GM12801 (cell line): ENCODE results near the gene ZCCHC24.

Experiments used
- TF ChIP-seq, protein P1 (sequence below): IDR thresholded peaks from one replicate; pipeline ENCODE4 v1.5.1; 2011; ENCODE audit warnings: control low read depth; ENCODE audit not compliant: insufficient read length; ENCODE audit errors: extremely low read depth

Gene ZCCHC24

DNA sequence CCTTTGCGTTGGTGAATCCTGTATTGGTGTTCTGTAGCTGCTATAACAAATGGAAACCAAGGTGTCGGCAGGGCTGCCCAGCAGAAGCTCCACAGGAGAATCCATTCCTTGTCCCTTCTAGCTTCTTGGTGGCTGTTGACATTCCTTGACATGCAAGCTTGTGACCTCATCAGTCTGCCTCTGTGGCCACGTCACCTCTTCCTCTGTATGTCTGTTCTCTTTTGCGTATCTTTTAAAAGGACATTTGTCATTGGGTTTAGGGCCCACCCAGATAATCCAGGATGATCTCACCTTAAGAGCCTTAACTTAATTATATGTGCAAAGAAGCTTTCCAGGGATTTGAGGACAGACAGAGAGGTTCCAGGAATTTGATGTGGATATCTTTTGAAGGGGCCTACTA is 15.3 kb upstream of the ZCCHC24 start:
- TF ChIP-seq, protein P1, sequence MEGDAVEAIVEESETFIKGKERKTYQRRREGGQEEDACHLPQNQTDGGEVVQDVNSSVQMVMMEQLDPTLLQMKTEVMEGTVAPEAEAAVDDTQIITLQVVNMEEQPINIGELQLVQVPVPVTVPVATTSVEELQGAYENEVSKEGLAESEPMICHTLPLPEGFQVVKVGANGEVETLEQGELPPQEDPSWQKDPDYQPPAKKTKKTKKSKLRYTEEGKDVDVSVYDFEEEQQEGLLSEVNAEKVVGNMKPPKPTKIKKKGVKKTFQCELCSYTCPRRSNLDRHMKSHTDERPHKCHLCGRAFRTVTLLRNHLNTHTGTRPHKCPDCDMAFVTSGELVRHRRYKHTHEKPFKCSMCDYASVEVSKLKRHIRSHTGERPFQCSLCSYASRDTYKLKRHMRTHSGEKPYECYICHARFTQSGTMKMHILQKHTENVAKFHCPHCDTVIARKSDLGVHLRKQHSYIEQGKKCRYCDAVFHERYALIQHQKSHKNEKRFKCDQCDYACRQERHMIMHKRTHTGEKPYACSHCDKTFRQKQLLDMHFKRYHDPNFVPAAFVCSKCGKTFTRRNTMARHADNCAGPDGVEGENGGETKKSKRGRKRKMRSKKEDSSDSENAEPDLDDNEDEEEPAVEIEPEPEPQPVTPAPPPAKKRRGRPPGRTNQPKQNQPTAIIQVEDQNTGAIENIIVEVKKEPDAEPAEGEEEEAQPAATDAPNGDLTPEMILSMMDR: no peak

DNA sequence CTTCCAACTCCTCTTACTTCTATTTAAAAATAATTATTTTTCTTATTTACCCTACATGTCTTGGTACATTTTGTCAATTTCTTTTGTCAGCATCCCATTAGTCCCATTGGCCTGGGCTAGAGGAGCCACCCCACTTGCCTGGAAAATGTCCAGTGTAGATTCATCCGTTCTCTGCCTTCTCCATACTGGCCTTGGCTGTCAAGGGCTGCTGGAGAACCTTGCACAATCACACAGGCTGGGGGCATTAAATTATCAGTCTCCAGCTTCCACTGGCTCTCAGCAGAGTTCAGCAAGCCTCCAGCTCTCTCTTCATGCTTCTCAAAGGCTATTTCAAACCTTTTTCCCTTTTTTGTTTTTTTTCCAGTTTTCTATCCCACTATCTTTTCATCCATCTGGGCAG is 13.8 kb upstream of the ZCCHC24 start:
- TF ChIP-seq, protein P1: no peak

DNA sequence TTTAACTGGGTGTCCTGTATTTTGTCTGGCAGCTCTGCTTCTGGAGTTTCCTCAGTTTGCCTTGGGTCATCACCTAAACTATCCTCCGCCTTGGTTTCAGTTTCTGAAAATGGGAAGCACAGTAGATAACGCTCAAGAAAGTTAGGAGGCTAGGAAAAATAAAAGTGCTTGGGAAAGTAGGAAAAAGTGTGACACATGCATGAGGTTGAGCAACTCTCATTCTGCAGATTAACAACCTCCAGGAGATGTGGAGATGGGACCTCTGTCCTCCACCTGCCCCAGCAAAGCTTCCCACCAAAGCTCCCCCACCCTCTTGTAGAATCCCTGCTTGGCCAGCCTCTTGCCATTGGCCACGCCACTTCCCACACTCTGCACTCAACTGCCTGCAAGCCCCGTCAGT is 13.1 kb upstream of the ZCCHC24 start:
- TF ChIP-seq, protein P1: no peak

DNA sequence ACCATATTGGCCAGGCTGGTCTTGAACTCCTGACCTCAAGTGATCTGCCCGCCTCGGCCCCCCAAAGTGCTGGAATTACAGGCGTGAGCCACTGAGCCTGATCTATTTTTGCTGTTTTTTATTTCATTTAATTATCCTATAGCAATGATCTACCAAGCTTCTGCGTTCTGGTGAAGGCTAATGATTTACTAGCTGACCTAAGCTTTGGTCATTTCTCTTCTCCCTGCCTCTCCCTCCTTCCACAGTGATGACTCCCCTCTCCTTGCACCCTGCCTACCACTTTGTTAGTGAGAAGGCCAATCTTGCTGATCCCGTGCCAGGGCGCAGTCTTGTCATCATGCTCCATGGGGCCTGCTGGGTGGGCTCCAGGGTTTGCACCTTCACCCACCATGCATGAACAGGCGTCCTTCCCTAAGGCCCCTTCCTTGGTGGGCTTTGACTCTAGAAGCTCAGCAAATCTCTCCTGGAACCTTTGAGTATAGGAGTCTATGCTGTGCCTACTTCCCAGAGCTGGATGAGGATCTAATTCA is 11.9 kb upstream of the ZCCHC24 start:
- TF ChIP-seq, protein P1: no peak

DNA sequence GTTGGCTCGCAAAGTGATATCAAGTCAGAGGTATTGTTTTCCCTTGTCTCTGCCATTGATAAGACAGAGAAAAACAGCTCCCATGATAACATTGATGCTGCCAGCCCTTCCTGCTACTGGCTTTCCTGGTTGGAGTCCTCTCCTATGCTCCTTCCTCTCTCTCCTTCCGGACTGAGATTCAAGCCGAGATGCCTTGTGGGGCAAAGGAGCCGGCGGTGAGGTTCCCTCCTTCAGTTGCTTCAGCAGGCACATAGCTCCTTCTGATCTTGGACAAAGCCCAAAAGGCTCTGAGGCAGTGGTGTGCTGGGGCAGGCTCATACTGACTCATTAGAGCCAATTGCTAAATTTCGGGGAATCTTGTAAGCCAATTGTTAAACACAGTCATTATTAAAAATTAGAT is 8.8 kb upstream of the ZCCHC24 start:
- TF ChIP-seq, protein P1: no peak

DNA sequence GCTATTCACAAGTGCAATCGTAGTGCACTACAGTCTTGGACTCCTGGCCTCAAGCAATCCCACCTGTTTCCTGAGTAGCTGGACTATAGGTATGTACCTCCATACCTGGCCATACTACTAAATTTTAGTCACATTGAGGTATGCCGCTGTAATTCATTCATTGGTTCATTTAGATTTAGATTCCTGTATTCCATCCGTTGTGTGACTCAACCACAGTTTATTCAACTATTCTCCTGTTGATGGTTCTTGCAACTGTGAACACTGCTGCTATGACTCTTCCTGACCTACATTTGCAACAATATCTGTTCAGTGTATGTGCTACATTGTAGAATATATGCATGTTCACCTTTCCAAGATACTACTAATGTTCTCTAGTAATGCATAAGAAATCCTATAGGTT is 8.0 kb upstream of the ZCCHC24 start:
- TF ChIP-seq, protein P1: no peak

DNA sequence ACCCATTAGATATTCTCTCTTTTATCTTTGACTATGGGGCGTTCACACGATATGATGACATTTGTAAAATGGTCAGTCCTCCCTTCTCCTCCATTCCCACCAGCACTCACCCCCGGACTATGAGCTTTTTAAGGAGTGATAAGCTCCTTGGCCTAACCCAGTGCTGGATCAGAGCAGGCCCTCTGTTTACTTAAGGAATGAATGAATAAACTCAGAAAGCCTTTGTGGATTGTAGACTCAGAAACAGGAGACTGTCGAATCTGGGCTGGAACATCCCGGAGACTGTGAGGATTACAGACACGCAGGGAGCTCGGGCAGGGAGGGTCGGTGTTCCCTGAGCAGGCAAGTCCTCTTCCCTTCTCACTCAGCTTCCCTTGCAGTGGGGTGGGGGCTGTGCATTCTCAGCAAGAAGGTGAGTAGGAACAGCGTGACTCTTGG is 6.8 kb upstream of the ZCCHC24 start:
- TF ChIP-seq, protein P1: no peak

DNA sequence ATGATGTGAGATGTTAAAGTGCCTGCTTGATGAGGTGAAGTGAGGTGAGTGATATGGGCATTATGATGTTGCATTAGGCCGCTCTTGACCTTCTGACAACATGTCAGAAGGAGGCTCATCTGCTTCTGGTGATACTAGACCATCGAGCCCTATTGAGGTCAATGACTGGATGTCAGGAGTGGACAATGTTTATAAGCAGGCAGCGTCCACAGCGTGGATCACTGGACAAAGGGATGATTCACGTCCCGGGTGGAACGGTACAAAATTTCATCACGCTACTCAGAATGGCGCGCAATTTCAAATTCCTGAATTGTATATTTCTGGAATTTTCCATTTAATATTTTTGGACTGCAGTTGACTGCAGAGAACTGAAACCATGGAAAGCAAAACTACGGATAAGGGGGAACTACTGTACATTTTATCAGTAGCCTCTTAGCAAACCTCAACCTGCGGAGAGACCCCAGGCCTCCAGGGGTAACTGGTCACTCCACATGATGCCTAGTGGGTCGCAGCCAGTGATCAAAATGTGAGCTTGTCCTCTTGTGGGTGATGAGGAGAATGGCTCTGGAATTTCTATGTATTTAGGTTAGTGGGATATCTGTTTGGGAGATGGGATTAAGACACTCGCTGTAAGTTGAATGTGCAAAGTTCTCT is 5.7 kb upstream of the ZCCHC24 start:
- TF ChIP-seq, protein P1: no peak
